K562 (cell line): ENCODE measurements around the gene USP37.

Experiments used
- CHCHD3 ChIP-seq: fragments of 250-450 bp; sonication (Bioruptor Pico); IDR thresholded peaks from 2 replicates; pipeline ENCODE4 v2.1.2; 2022; ENCODE audit warnings: mild to moderate bottlenecking
- HCFC1 ChIP-seq: IDR thresholded peaks from 2 replicates; pipeline ENCODE4 v1.6.1; 2012; ENCODE audit warnings: low read depth, low read length, improper control_type of control experiment
- HDAC1 ChIP-seq, 2 experiments: fragments of 450-650 bp; IDR thresholded peaks; 2 replicates each; pipeline ENCODE4 v1.6.1; 2016 to 2017; ENCODE audit warnings: inconsistent platforms in 1 of 2, mild to moderate bottlenecking in 1 of 2, moderate library complexity in 1 of 2
- MYBL2 ChIP-seq, 2 experiments: fragments of 450-650 bp in 1 of 2; sonication (generic) in 1 of 2; formaldehyde crosslinking in 1 of 2; IDR thresholded peaks; 2 replicates each; pipeline versions ENCODE4 v1.6.1 to v1.8.1; 2017 to 2022; ENCODE audit warnings: borderline replicate concordance in 1 of 2, inconsistent platforms in 1 of 2, low read depth in 1 of 2, mild to moderate bottlenecking in 1 of 2, missing genetic modification reagents in 1 of 2, moderate library complexity in 1 of 2
- RAD51 ChIP-seq: fragments of 450-650 bp; IDR thresholded peaks from 2 replicates; pipeline ENCODE4 v1.7.1; 2016; ENCODE audit warnings: low read depth, mild to moderate bottlenecking, borderline replicate concordance
- TF ChIP-seq, protein P1 (sequence below), 3 experiments: IDR thresholded peaks in 2 of 3; conservative IDR thresholded peaks in 1 of 3; 2 replicates each; pipeline ENCODE4 v1.5.1; 2011 to 2012; ENCODE audit warnings: low read length in 3 of 3, mild to moderate bottlenecking in 3 of 3, control low read depth in 2 of 3, improper control_type of control experiment in 1 of 3, inconsistent platforms in 1 of 3, low read depth in 1 of 3, mixed read lengths in 1 of 3, moderate library complexity in 1 of 3; ENCODE audit not compliant: insufficient read depth in 2 of 3
- TF ChIP-seq, protein P2 (sequence below): sonication (generic); formaldehyde crosslinking; IDR thresholded peaks from 2 replicates; pipeline ENCODE4 v1.9.0; 2022; ENCODE audit warnings: mild to moderate bottlenecking, missing genetic modification reagents

DNA sequence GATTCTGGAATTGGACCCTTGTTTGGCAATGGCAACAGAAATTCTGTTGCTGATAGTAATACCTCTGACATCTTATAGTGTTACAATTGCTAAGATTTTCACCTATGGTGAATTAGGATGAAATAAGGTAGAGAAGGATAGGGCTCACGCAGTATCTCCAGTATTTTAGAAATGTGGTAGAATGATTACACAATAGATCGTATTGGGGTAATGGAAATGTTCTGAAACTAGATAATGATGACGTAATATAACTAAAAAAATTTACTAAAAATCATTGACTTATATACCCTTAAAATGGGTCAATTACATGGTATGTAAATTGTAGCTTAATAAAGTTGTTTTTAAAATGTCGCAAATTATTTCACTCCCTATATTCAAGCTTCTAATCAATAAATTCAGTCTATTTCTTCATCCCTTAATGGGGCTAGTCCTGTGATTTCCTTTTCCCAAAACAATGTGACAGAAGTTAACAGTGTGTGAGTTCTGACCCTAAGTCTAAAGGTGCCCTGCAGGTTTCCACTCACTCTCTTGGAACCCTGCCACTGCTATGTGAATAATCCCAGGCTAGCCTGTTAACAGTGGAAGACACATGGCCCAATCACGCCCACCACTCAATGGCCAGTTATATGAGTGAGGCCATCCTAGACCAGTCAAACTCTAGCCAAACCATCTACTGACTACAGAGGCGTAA is 31.2 kb downstream of the USP37 start:
- TF ChIP-seq MYBL2 (IDR thresholded peaks at IDR 0.05; ENCODE audit: low read depth) (no peak), MYBL2 (CRISPR knock-in tag; IDR thresholded peaks at IDR 0.05; ENCODE audit: borderline replicate concordance) (no peak), RAD51 (no peak), CHCHD3 (CRISPR knock-in tag) (no peak), HCFC1 (no peak), HDAC1 (IDR thresholded peaks at IDR 0.05) (no peak)
- TF ChIP-seq, protein P1, sequence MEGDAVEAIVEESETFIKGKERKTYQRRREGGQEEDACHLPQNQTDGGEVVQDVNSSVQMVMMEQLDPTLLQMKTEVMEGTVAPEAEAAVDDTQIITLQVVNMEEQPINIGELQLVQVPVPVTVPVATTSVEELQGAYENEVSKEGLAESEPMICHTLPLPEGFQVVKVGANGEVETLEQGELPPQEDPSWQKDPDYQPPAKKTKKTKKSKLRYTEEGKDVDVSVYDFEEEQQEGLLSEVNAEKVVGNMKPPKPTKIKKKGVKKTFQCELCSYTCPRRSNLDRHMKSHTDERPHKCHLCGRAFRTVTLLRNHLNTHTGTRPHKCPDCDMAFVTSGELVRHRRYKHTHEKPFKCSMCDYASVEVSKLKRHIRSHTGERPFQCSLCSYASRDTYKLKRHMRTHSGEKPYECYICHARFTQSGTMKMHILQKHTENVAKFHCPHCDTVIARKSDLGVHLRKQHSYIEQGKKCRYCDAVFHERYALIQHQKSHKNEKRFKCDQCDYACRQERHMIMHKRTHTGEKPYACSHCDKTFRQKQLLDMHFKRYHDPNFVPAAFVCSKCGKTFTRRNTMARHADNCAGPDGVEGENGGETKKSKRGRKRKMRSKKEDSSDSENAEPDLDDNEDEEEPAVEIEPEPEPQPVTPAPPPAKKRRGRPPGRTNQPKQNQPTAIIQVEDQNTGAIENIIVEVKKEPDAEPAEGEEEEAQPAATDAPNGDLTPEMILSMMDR (IDR thresholded peaks at IDR 0.05 in 2 of 3, conservative IDR thresholded peaks at IDR 0.05 in 1 of 3; ENCODE audit: insufficient read depth in 2 of 3, low read depth in 1 of 3, low read length in 3 of 3) = no peak
- TF ChIP-seq, protein P2, sequence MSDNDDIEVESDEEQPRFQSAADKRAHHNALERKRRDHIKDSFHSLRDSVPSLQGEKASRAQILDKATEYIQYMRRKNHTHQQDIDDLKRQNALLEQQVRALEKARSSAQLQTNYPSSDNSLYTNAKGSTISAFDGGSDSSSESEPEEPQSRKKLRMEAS (CRISPR knock-in tag) = no peak
